GM12878 (cell line): ENCODE measurements around the gene ERN1. TPM values are rescaled to one million over a fixed set of nuclear protein-coding genes. Genes with fewer than 3 reads are reported as not detected.

Source experiments
- ATF2 ChIP-seq: IDR thresholded peaks from 2 replicates; pipeline ENCODE4 v1.6.1; 2012; ENCODE audit warnings: low read length, inconsistent platforms
- BCL11A ChIP-seq: IDR thresholded peaks from 2 replicates; pipeline ENCODE4 v1.6.1; 2011; ENCODE audit warnings: low read depth, low read length
- CUX1 ChIP-seq: IDR thresholded peaks from 2 replicates; pipeline ENCODE4 v1.6.1; 2012; ENCODE audit warnings: improper control_type of control experiment, low read depth, low read length; ENCODE audit not compliant: insufficient replicate concordance
- ELK1 ChIP-seq: IDR thresholded peaks from 2 replicates; pipeline ENCODE4 v1.6.1; 2012; ENCODE audit warnings: low read depth, low read length, improper control_type of control experiment
- KAT2A ChIP-seq: conservative IDR thresholded peaks from 2 replicates; pipeline ENCODE4 v1.6.1; 2011; ENCODE audit warnings: low read depth, low read length; ENCODE audit not compliant: control insufficient read depth
- MTA2 ChIP-seq: fragments of 450-650 bp; IDR thresholded peaks from 2 replicates; pipeline ENCODE4 v1.6.1; 2016; ENCODE audit warnings: low read depth, mild to moderate bottlenecking, moderate library complexity
- MXI1 ChIP-seq: fragments of 150-350 bp; IDR thresholded peaks from 2 replicates; pipeline ENCODE4 v1.6.1; 2011; ENCODE audit warnings: low read depth, mild to moderate bottlenecking, inconsistent platforms, low read length, improper control_type of control experiment
- NFYB ChIP-seq: IDR thresholded peaks from 2 replicates; pipeline ENCODE4 v1.6.1; 2011; ENCODE audit warnings: low read depth, mild to moderate bottlenecking, low read length, improper control_type of control experiment, moderate library complexity; ENCODE audit not compliant: insufficient read depth
- NKRF ChIP-seq: fragments of 450-650 bp; conservative IDR thresholded peaks from 2 replicates; pipeline ENCODE4 v1.6.1; 2017; ENCODE audit warnings: mild to moderate bottlenecking, moderate library complexity
- NR2F1 ChIP-seq: fragments of 450-650 bp; conservative IDR thresholded peaks from 2 replicates; pipeline ENCODE4 v1.6.1; 2017; ENCODE audit warnings: mild to moderate bottlenecking
- SKIL ChIP-seq: fragments of 450-650 bp; IDR thresholded peaks from 2 replicates; pipeline ENCODE4 v1.6.1; 2017; ENCODE audit warnings: mild to moderate bottlenecking, low read depth, inconsistent platforms; ENCODE audit not compliant: poor library complexity, severe bottlenecking
- SPI1 ChIP-seq: IDR thresholded peaks from 2 replicates; pipeline ENCODE4 v1.6.1; 2011; ENCODE audit warnings: low read depth, mild to moderate bottlenecking, low read length, moderate library complexity, borderline replicate concordance; ENCODE audit not compliant: insufficient read depth
- TCF7 ChIP-seq: IDR thresholded peaks from 2 replicates; pipeline ENCODE4 v1.6.1; 2014; ENCODE audit warnings: antibody characterized with exemption, borderline replicate concordance
- polyA plus RNA-seq, 11 experiments: library from polyadenylated mRNA; depleted of rRNA in 4 of 11; unstranded in 6 of 11; stranded (reverse) in 5 of 11; fragments of >200 nt; fragmentation: Nextera tagmentation in 4 of 11; fragmentation: Illumina TruSeq in 1 of 11; extraction: Ambion mirVana in 4 of 11; extraction: Trizol in 1 of 11; gene quantifications; 1 replicate in 1 of 11; 2 replicates in 10 of 11; pipeline versions ENCODE4 v1.2.1 to v1.2.3, GENCODE V29; 2011 to 2016; ENCODE audit warnings: inconsistent platforms in 2 of 11, missing spikeins in 2 of 11, low read depth in 1 of 11
- total RNA-seq, 4 experiments: library from RNA; depleted of rRNA in 3 of 4; stranded (reverse); fragments of >200 nt in 3 of 4; fragmentation: Illumina TruSeq in 1 of 4; extraction: Trizol in 1 of 4; gene quantifications; 2 replicates each; pipeline versions ENCODE4 v1.2.1 to v1.2.3, GENCODE V29; 2013 to 2021

The ERN1 gene
- total and polyA plus RNA-seq, 10 of the 15 experiments (the other 5 are each of a cell fraction or from before 2014, with no cell fraction given): 2.6 to 19.2 (median 7.6) TPM

GRCh38 chr17:64074704-64075426 is 55.1 kb downstream of the ERN1 start (continued):
- TF ChIP-seq NKRF (no peak; the same call in 1 of the 2 replicates), KAT2A (no peak), CUX1 (peak; percentile 0), BCL11A (no peak), MXI1 (0 out of 2 replicates have a peak, but pooled peaks have one; percentile 9), MTA2 (peak; percentile 42; the same call in 1 of the 2 replicates), NFYB (no peak), ATF2 (peak; percentile 27; the same call in 1 of the 2 replicates), SKIL (peak; percentile 7), ELK1 (no peak), NR2F1 (0 out of 2 replicates have a peak, but pooled peaks have one; percentile 10), TCF7 (0 out of 2 replicates have a peak, but pooled peaks have one; percentile 44), SPI1 (no peak; the same call in 1 of the 2 replicates)
